Kidney tubule cell (primary cell): Measurements from ENCODE around the gene BPIFB2.
A peak's percentile ranks its signal among the peaks of the same experiment; 100 is the strongest.

ENCODE experiments used
- DNase-seq: peaks from one replicate; pipeline ENCODE4 v3.0.0-alpha.2; 2018; ENCODE audit warnings: low spot score

The BPIFB2 gene

GRCh38 chr20:33005908-33006775 is 1.4 kb upstream of the BPIFB2 start:
- DNase-seq = no peak

GRCh38 chr20:33006776-33007375 is 628 bp upstream of the BPIFB2 start:
- no peak for DNase-seq

- DNase-seq = no peak
These were observed 1.1 kb downstream of the BPIFB2 start for GRCh38 chr20:33008336-33009213.

GRCh38 chr20:33009214-33010132 is 2.0 kb downstream of the BPIFB2 start:
- peak; percentile 46 for DNase-seq

GRCh38 chr20:33010133-33010504 is 2.6 kb downstream of the BPIFB2 start:
- no peak for DNase-seq

GRCh38 chr20:33010674-33011449 is 3.4 kb downstream of the BPIFB2 start:
- no peak for DNase-seq

- DNase-seq = no peak
These were observed 5.1 kb downstream of the BPIFB2 start for GRCh38 chr20:33012327-33013189.

GRCh38 chr20:33013701-33014326 is 6.3 kb downstream of the BPIFB2 start:
- no peak for DNase-seq

- DNase-seq = no peak
These were observed 7.0 kb downstream of the BPIFB2 start for GRCh38 chr20:33014336-33015113.

GRCh38 chr20:33015114-33015484 is 7.6 kb downstream of the BPIFB2 start:
- DNase-seq = no peak

GRCh38 chr20:33015700-33016580 is 8.4 kb downstream of the BPIFB2 start:
- DNase-seq = no peak

GRCh38 chr20:33016581-33017109 is 9.1 kb downstream of the BPIFB2 start:
- DNase-seq = no peak

- no peak for DNase-seq
These were observed 10.0 kb downstream of the BPIFB2 start for GRCh38 chr20:33017542-33017941.

GRCh38 chr20:33018169-33018931 is 10.8 kb downstream of the BPIFB2 start:
- no peak for DNase-seq

GRCh38 chr20:33019465-33020277 is 12.2 kb downstream of the BPIFB2 start:
- DNase-seq = no peak
